Measurements from ENCODE around the gene USP3.

- TF ChIP-seq CTCF (conservative IDR thresholded peaks at IDR 0.05; ENCODE audit: low read depth, low read length) (no peak), MAFK (IDR thresholded peaks at IDR 0.05; ENCODE audit: low read depth, low read length) (no peak), POLR2A (IDR thresholded peaks at IDR 0.05; ENCODE audit: low read depth, low read length) (no peak), FOS (IDR thresholded peaks at IDR 0.05; ENCODE audit: low read depth, low read length) (no peak), RAD21 (IDR thresholded peaks at IDR 0.05; ENCODE audit: low read length) (no peak), BHLHE40 (IDR thresholded peaks at IDR 0.05; ENCODE audit: low read depth, low read length) (no peak), CEBPB (IDR thresholded peaks at IDR 0.05; ENCODE audit: low read depth, low read length) (no peak), MXI1 (IDR thresholded peaks at IDR 0.05; ENCODE audit: borderline replicate concordance, low read depth, low read length) (no peak), SMC3 (IDR thresholded peaks at IDR 0.05; ENCODE audit: low read depth, low read length) (no peak), ELK1 (IDR thresholded peaks at IDR 0.05; ENCODE audit: borderline replicate concordance, low read depth, low read length) (no peak), RCOR1 (IDR thresholded peaks at IDR 0.05; ENCODE audit: insufficient replicate concordance, low read length) (no peak), RFX5 (IDR thresholded peaks at IDR 0.05; ENCODE audit: low read depth, low read length) (no peak), USF2 (IDR thresholded peaks at IDR 0.05; ENCODE audit: low read depth, low read length) (no peak)
These were observed 45.5 kb upstream of the USP3 start for GRCh38 chr15:63458794-63459395.
